ENCODE results near the gene IL21. TPM values are rescaled to one million over a fixed set of nuclear protein-coding genes. Genes with fewer than 3 reads are reported as not detected.

The IL21 gene
- total RNA-seq, 1 donor from 2014 or later = 138 TPM

Other genes with a start within 250 kb of the IL21 start
- gene ADAD1, start 242.1 kb downstream of the IL21 start, total RNA-seq = not detected in 2 replicates
- gene IL2, start 164.3 kb downstream of the IL21 start, total RNA-seq = 595 and 611 TPM in 2 replicates
- gene BBS12, start 111.6 kb upstream of the IL21 start, total RNA-seq = 4.4 and 6.2 TPM in 2 replicates
- gene FGF2, start 205.8 kb upstream of the IL21 start, total RNA-seq = 17.8 and 19.9 TPM in 2 replicates